NCI-H2029 treated with DMSO at 0.1 percent for 48 hours (cell line): ENCODE data around the gene RUBCN.
"Not testable (repeated sequence)": the region's sequence is repeated elsewhere in the genome, so short reads cannot be mapped to it uniquely, and the experiment has no call there.

Experiments
- DNase-seq: peaks from one replicate; lab custom pipeline; 2025; lab: John Stamatoyannopoulos, UW

The RUBCN gene

GRCh38 chr3:197657541-197658292, 79.0 kb downstream of the RUBCN start:
- not testable (repeated sequence) for DNase-seq

- DNase-seq = not testable (repeated sequence)
These were observed 79.7 kb downstream of the RUBCN start for GRCh38 chr3:197656960-197657359.

GRCh38 chr3:197656129-197656528, 80.6 kb downstream of the RUBCN start:
- DNase-seq = not testable (repeated sequence)

GRCh38 chr3:197654998-197655330, 81.7 kb downstream of the RUBCN start:
- not testable (repeated sequence) for DNase-seq

GRCh38 chr3:197654090-197654997, 82.4 kb downstream of the RUBCN start:
- not testable (repeated sequence) for DNase-seq

- DNase-seq = not testable (repeated sequence)
These were observed 83.8 kb downstream of the RUBCN start for GRCh38 chr3:197652860-197653259.

GRCh38 chr3:197647649-197648048, 89.1 kb downstream of the RUBCN start:
- not testable (repeated sequence) for DNase-seq

- DNase-seq = not testable (repeated sequence)
These were observed 89.5 kb downstream of the RUBCN start for GRCh38 chr3:197647191-197647590.

- not testable (repeated sequence) for DNase-seq
These were observed 90.4 kb downstream of the RUBCN start for GRCh38 chr3:197646294-197646693.

GRCh38 chr3:197637556-197637955, 99.1 kb downstream of the RUBCN start:
- not testable (repeated sequence) for DNase-seq

- not testable (repeated sequence) for DNase-seq
These were observed 104.7 kb downstream of the RUBCN start for GRCh38 chr3:197631989-197632388.

GRCh38 chr3:197630766-197631165, 105.9 kb downstream of the RUBCN start:
- DNase-seq = not testable (repeated sequence)

- DNase-seq = not testable (repeated sequence)
These were observed 107.4 kb downstream of the RUBCN start for GRCh38 chr3:197629286-197629685.

- not testable (repeated sequence) for DNase-seq
These were observed 108.8 kb downstream of the RUBCN start for GRCh38 chr3:197627772-197628523.

GRCh38 chr3:197627158-197627771, 109.4 kb downstream of the RUBCN start:
- DNase-seq = not testable (repeated sequence)

- not testable (repeated sequence) for DNase-seq
These were observed 110.1 kb downstream of the RUBCN start for GRCh38 chr3:197626404-197627157.

GRCh38 chr3:197621478-197621877, 115.2 kb downstream of the RUBCN start:
- DNase-seq = not testable (repeated sequence)
